ENCODE results near the gene PLCB1.

Gene PLCB1

GRCh38 chr20:8292793-8293192 is 160.7 kb downstream of the PLCB1 start:
- Mint-ChIP-seq H3K9me3 (no peaks in the 10 kb centered on the region), H3K4me3 (no peak overlapping the region), H3K27me3 (ENCODE audit: low read depth) (no peaks in the 10 kb centered on the region), H3K36me3 (ENCODE audit: low read depth) (no peaks in the 10 kb centered on the region), H3K27ac (no peak overlapping the region), H3K4me1 (ENCODE audit: low read depth) (no peaks in the 10 kb centered on the region)

- Mint-ChIP-seq H3K27me3 (ENCODE audit: low read depth) (no peaks in the 10 kb centered on the region), H3K4me1 (ENCODE audit: low read depth) (no peaks in the 10 kb centered on the region), H3K27ac (no peak overlapping the region), H3K4me3 (no peak overlapping the region), H3K36me3 (ENCODE audit: low read depth) (no peaks in the 10 kb centered on the region), H3K9me3 (no peaks in the 10 kb centered on the region)
These were observed 161.7 kb downstream of the PLCB1 start for GRCh38 chr20:8293750-8294149.

GRCh38 chr20:8296536-8296935 is 164.5 kb downstream of the PLCB1 start:
- Mint-ChIP-seq H3K36me3 (ENCODE audit: low read depth) (no peaks in the 10 kb centered on the region), H3K27me3 (ENCODE audit: low read depth) (no peaks in the 10 kb centered on the region), H3K4me3 (no peak overlapping the region), H3K4me1 (ENCODE audit: low read depth) (no peaks in the 10 kb centered on the region), H3K27ac (no peak overlapping the region), H3K9me3 (no peaks in the 10 kb centered on the region)

- H3K27me3 Mint-ChIP-seq (ENCODE audit: low read depth) = no peaks in the 10 kb centered on the region
- H3K9me3 Mint-ChIP-seq = no peaks in the 10 kb centered on the region
- H3K27ac Mint-ChIP-seq = no peak overlapping the region
- no peak overlapping the region for H3K4me3 Mint-ChIP-seq
- no peaks in the 10 kb centered on the region for H3K4me1 Mint-ChIP-seq (ENCODE audit: low read depth)
- H3K36me3 Mint-ChIP-seq (ENCODE audit: low read depth) = no peaks in the 10 kb centered on the region
These were observed 166.5 kb downstream of the PLCB1 start for GRCh38 chr20:8298426-8299043.

GRCh38 chr20:8299921-8300320 is 167.9 kb downstream of the PLCB1 start:
- Mint-ChIP-seq H3K36me3 (ENCODE audit: low read depth) (no peaks in the 10 kb centered on the region), H3K4me3 (no peak overlapping the region), H3K27me3 (ENCODE audit: low read depth) (no peaks in the 10 kb centered on the region), H3K9me3 (no peaks in the 10 kb centered on the region), H3K4me1 (ENCODE audit: low read depth) (no peaks in the 10 kb centered on the region), H3K27ac (no peak overlapping the region)

- H3K27ac Mint-ChIP-seq = no peak overlapping the region
- H3K36me3 Mint-ChIP-seq (ENCODE audit: low read depth) = no peaks in the 10 kb centered on the region
- peaks cover 3% of the 10 kb centered on the region for H3K27me3 Mint-ChIP-seq (ENCODE audit: low read depth)
- H3K9me3 Mint-ChIP-seq = no peaks in the 10 kb centered on the region
- peaks cover 5% of the 10 kb centered on the region for H3K4me1 Mint-ChIP-seq (ENCODE audit: low read depth)
- H3K4me3 Mint-ChIP-seq = no peak overlapping the region
These were observed 169.6 kb downstream of the PLCB1 start for GRCh38 chr20:8301655-8302054.

- Mint-ChIP-seq H3K27me3 (ENCODE audit: low read depth) (peaks cover 3% of the 10 kb centered on the region), H3K9me3 (no peaks in the 10 kb centered on the region), H3K27ac (no peak overlapping the region)
These were observed 171.6 kb downstream of the PLCB1 start for GRCh38 chr20:8303651-8304050.

GRCh38 chr20:8304124-8304816 is 172.2 kb downstream of the PLCB1 start:
- H3K27ac Mint-ChIP-seq = no peak overlapping the region
- H3K27me3 Mint-ChIP-seq (ENCODE audit: low read depth) = peaks cover 3% of the 10 kb centered on the region
- H3K36me3 Mint-ChIP-seq (ENCODE audit: low read depth) = no peaks in the 10 kb centered on the region
- H3K4me1 Mint-ChIP-seq (ENCODE audit: low read depth) = peaks cover 5% of the 10 kb centered on the region
- no peak overlapping the region for H3K4me3 Mint-ChIP-seq
- H3K9me3 Mint-ChIP-seq = no peaks in the 10 kb centered on the region

More at GRCh38 chr20:8303651-8304050, 171.6 kb downstream of the PLCB1 start:
- Mint-ChIP-seq H3K4me1 (ENCODE audit: low read depth) (peaks cover 5% of the 10 kb centered on the region), H3K4me3 (no peak overlapping the region), H3K36me3 (ENCODE audit: low read depth) (no peaks in the 10 kb centered on the region)

- H3K27me3 Mint-ChIP-seq (ENCODE audit: low read depth) = peaks cover 3% of the 10 kb centered on the region
- no peaks in the 10 kb centered on the region for H3K36me3 Mint-ChIP-seq (ENCODE audit: low read depth)
- no peak overlapping the region for H3K4me3 Mint-ChIP-seq
- no peaks in the 10 kb centered on the region for H3K9me3 Mint-ChIP-seq
- H3K4me1 Mint-ChIP-seq (ENCODE audit: low read depth) = peaks cover 5% of the 10 kb centered on the region
- no peak overlapping the region for H3K27ac Mint-ChIP-seq
These were observed 173.4 kb downstream of the PLCB1 start for GRCh38 chr20:8305449-8305978.

GRCh38 chr20:8306937-8307336 is 174.9 kb downstream of the PLCB1 start:
- Mint-ChIP-seq H3K27ac (no peak overlapping the region), H3K4me3 (no peak overlapping the region), H3K27me3 (ENCODE audit: low read depth) (peaks cover 3% of the 10 kb centered on the region), H3K36me3 (ENCODE audit: low read depth) (no peaks in the 10 kb centered on the region), H3K4me1 (ENCODE audit: low read depth) (peaks cover 5% of the 10 kb centered on the region), H3K9me3 (no peaks in the 10 kb centered on the region)

GRCh38 chr20:8309634-8310033 is 177.6 kb downstream of the PLCB1 start:
- Mint-ChIP-seq H3K4me3 (no peak overlapping the region), H3K27me3 (ENCODE audit: low read depth) (peaks cover 3% of the 10 kb centered on the region), H3K4me1 (ENCODE audit: low read depth) (peaks cover 5% of the 10 kb centered on the region), H3K27ac (no peak overlapping the region), H3K9me3 (no peaks in the 10 kb centered on the region), H3K36me3 (ENCODE audit: low read depth) (no peaks in the 10 kb centered on the region)

GRCh38 chr20:8310618-8311017 is 178.6 kb downstream of the PLCB1 start:
- no peak overlapping the region for H3K27ac Mint-ChIP-seq
- peaks cover under 1% of the 10 kb centered on the region for H3K27me3 Mint-ChIP-seq (ENCODE audit: low read depth)
- no peaks in the 10 kb centered on the region for H3K9me3 Mint-ChIP-seq
- no peak overlapping the region for H3K4me3 Mint-ChIP-seq
- H3K4me1 Mint-ChIP-seq (ENCODE audit: low read depth) = no peaks in the 10 kb centered on the region
- no peaks in the 10 kb centered on the region for H3K36me3 Mint-ChIP-seq (ENCODE audit: low read depth)

GRCh38 chr20:8313073-8313472 is 181.0 kb downstream of the PLCB1 start:
- Mint-ChIP-seq H3K4me1 (ENCODE audit: low read depth) (no peaks in the 10 kb centered on the region), H3K27me3 (ENCODE audit: low read depth) (no peaks in the 10 kb centered on the region), H3K9me3 (no peaks in the 10 kb centered on the region), H3K27ac (no peak overlapping the region), H3K4me3 (no peak overlapping the region), H3K36me3 (ENCODE audit: low read depth) (no peaks in the 10 kb centered on the region)

GRCh38 chr20:8315639-8316573 is 183.8 kb downstream of the PLCB1 start:
- no peaks in the 10 kb centered on the region for H3K36me3 Mint-ChIP-seq (ENCODE audit: low read depth)
- H3K27ac Mint-ChIP-seq = no peak overlapping the region

More at GRCh38 chr20:8315639-8316573, 183.8 kb downstream of the PLCB1 start:
- no peaks in the 10 kb centered on the region for H3K4me1 Mint-ChIP-seq (ENCODE audit: low read depth)
- no peak overlapping the region for H3K4me3 Mint-ChIP-seq
- H3K9me3 Mint-ChIP-seq = no peaks in the 10 kb centered on the region
- H3K27me3 Mint-ChIP-seq (ENCODE audit: low read depth) = no peaks in the 10 kb centered on the region
